Measurements from ENCODE around the gene AFF3. TPM values are rescaled to one million over a fixed set of nuclear protein-coding genes. Genes with fewer than 3 reads are reported as not detected.

AFF3 gene
- total RNA-seq, 3 donors from 2014 or later (not counting 1 experiment from before 2014, with no cell fraction given), result 4.6 to 9.6 (median 5.6) TPM

- intact Hi-C loops (cut with micrococcal nuclease), result no loop called here
- Histone ChIP-seq H3K27ac (ENCODE audit: low read length) (no peak overlapping the region), H3K36me3 (ENCODE audit: control insufficient read depth, insufficient read depth, low read length) (no peaks in the 10 kb centered on the region), H3K4me1 (ENCODE audit: control insufficient read depth, insufficient read depth, low read length) (no peaks in the 10 kb centered on the region), H3K9me3 (ENCODE audit: control insufficient read depth, insufficient read depth, low read length) (no peaks in the 10 kb centered on the region), H3K4me3 (ENCODE audit: low read length) (no peak overlapping the region), H3K27me3 (ENCODE audit: control insufficient read depth, insufficient read depth, low read length) (no peaks in the 10 kb centered on the region)
- no peaks in the 10 kb centered on the region for H3K9me3 Mint-ChIP-seq
- no peaks in the 10 kb centered on the region for H3K27me3 Mint-ChIP-seq (ENCODE audit: low read depth in 2 of 2)
- no peaks in the 10 kb centered on the region for H3K36me3 Mint-ChIP-seq
- no peak for TF ChIP-seq CTCF (IDR thresholded peaks at IDR 0.05)
- no peak overlapping the region for H3K27ac Mint-ChIP-seq
- 93% methylated on average over 12 of the region's 14 CpGs for WGBS (ENCODE audit: insufficient coverage)
- ATAC-seq (no peak), DNase-seq (no peak)
- no peaks in the 10 kb centered on the region for H3K4me1 Mint-ChIP-seq
- no peak overlapping the region for H3K4me3 Mint-ChIP-seq
Observed at GRCh38 chr2:99786636-99787390, 355.6 kb downstream of the AFF3 start.

GRCh38 chr2:99784946-99785345 is 357.4 kb downstream of the AFF3 start:
- Histone ChIP-seq H3K36me3 (ENCODE audit: control insufficient read depth, insufficient read depth, low read length) (no peaks in the 10 kb centered on the region), H3K4me1 (ENCODE audit: control insufficient read depth, insufficient read depth, low read length) (no peaks in the 10 kb centered on the region), H3K27ac (ENCODE audit: low read length) (no peak overlapping the region), H3K4me3 (ENCODE audit: low read length) (no peak overlapping the region), H3K9me3 (ENCODE audit: control insufficient read depth, insufficient read depth, low read length) (no peaks in the 10 kb centered on the region), H3K27me3 (ENCODE audit: control insufficient read depth, insufficient read depth, low read length) (no peaks in the 10 kb centered on the region)
- H3K36me3 Mint-ChIP-seq, result no peaks in the 10 kb centered on the region
- no peak overlapping the region for H3K4me3 Mint-ChIP-seq
- H3K27me3 Mint-ChIP-seq (ENCODE audit: low read depth in 2 of 2), result no peaks in the 10 kb centered on the region
- ATAC-seq (no peak), DNase-seq (no peak)
- intact Hi-C loops (cut with micrococcal nuclease), result no loop called here
- no peak for TF ChIP-seq CTCF (IDR thresholded peaks at IDR 0.05)
- no peaks in the 10 kb centered on the region for H3K4me1 Mint-ChIP-seq
- H3K9me3 Mint-ChIP-seq, result no peaks in the 10 kb centered on the region
- 90% methylated on average over 8 of the region's 8 CpGs for WGBS (ENCODE audit: insufficient coverage)
- no peak overlapping the region for H3K27ac Mint-ChIP-seq

DNA sequence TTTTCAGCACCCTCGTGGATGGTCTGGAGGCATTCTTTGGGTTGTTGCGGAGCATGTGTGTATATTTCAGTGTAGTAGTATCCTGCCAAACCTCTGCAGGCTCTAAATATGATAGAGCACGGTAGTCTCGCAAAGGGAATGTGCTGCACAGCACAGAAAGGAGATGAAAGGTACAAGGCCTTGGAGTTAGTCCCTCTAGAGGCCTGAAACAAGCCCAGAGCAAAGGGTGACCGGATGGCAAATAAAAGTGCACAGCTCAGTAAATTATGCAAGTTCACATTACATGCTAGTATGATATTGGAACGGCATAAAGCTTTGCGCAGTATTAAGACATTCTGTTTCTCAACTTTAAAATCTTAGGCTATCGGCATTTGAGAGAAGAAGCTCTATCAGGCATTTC is 358.1 kb downstream of the AFF3 start:
- H3K27ac ChIP-seq (ENCODE audit: low read length), result no peak overlapping the region
- TF ChIP-seq CTCF (IDR thresholded peaks at IDR 0.05), result no peak
- H3K36me3 ChIP-seq (ENCODE audit: control insufficient read depth, insufficient read depth, low read length), result no peaks in the 10 kb centered on the region
- intact Hi-C loops (cut with micrococcal nuclease), result no loop called here
- no peaks in the 10 kb centered on the region for H3K4me1 ChIP-seq (ENCODE audit: control insufficient read depth, insufficient read depth, low read length)
- no peak overlapping the region for H3K4me3 Mint-ChIP-seq
- H3K4me3 ChIP-seq (ENCODE audit: low read length), result no peak overlapping the region
- H3K27me3 Mint-ChIP-seq (ENCODE audit: low read depth in 2 of 2), result no peaks in the 10 kb centered on the region
- DNase-seq (no peak), ATAC-seq (no peak)
- no peaks in the 10 kb centered on the region for H3K9me3 Mint-ChIP-seq
- no peaks in the 10 kb centered on the region for H3K27me3 ChIP-seq (ENCODE audit: control insufficient read depth, insufficient read depth, low read length)
- no peaks in the 10 kb centered on the region for H3K36me3 Mint-ChIP-seq
- no peaks in the 10 kb centered on the region for H3K9me3 ChIP-seq (ENCODE audit: control insufficient read depth, insufficient read depth, low read length)
- WGBS (ENCODE audit: insufficient coverage), result 94% methylated on average over 8 of the region's 8 CpGs
- H3K4me1 Mint-ChIP-seq, result no peaks in the 10 kb centered on the region
- no peak overlapping the region for H3K27ac Mint-ChIP-seq

GRCh38 chr2:99780276-99780675 is 362.1 kb downstream of the AFF3 start:
- no peak for TF ChIP-seq CTCF (IDR thresholded peaks at IDR 0.05)
- Histone ChIP-seq H3K4me3 (ENCODE audit: low read length) (no peak overlapping the region), H3K4me1 (ENCODE audit: control insufficient read depth, insufficient read depth, low read length) (no peaks in the 10 kb centered on the region), H3K36me3 (ENCODE audit: control insufficient read depth, insufficient read depth, low read length) (no peaks in the 10 kb centered on the region), H3K27ac (ENCODE audit: low read length) (no peak overlapping the region), H3K27me3 (ENCODE audit: control insufficient read depth, insufficient read depth, low read length) (no peaks in the 10 kb centered on the region), H3K9me3 (ENCODE audit: control insufficient read depth, insufficient read depth, low read length) (peaks cover 3% of the 10 kb centered on the region)
- intact Hi-C loops (cut with micrococcal nuclease), result no loop called here
- H3K4me1 Mint-ChIP-seq, result no peaks in the 10 kb centered on the region
- no peak for DNase-seq
- no peak overlapping the region for H3K4me3 Mint-ChIP-seq
- ATAC-seq, result no peak
- no peaks in the 10 kb centered on the region for H3K36me3 Mint-ChIP-seq
- no peak overlapping the region for H3K27ac Mint-ChIP-seq
- H3K9me3 Mint-ChIP-seq, result peaks cover 2 to 5% of the 10 kb centered on the region in 2 donors
- WGBS (ENCODE audit: insufficient coverage), result 91% methylated on average over 5 of the region's 5 CpGs
- peaks cover 0 to 3% of the 10 kb centered on the region in 2 donors for H3K27me3 Mint-ChIP-seq (ENCODE audit: low read depth in 2 of 2)

Data from natural killer cell (primary cell).